ENCODE measurements around the gene STX12.
"Not testable (repeated sequence)": the region's sequence is repeated elsewhere in the genome, so short reads cannot be mapped to it uniquely, and the experiment has no call there.

STX12 gene

DNA sequence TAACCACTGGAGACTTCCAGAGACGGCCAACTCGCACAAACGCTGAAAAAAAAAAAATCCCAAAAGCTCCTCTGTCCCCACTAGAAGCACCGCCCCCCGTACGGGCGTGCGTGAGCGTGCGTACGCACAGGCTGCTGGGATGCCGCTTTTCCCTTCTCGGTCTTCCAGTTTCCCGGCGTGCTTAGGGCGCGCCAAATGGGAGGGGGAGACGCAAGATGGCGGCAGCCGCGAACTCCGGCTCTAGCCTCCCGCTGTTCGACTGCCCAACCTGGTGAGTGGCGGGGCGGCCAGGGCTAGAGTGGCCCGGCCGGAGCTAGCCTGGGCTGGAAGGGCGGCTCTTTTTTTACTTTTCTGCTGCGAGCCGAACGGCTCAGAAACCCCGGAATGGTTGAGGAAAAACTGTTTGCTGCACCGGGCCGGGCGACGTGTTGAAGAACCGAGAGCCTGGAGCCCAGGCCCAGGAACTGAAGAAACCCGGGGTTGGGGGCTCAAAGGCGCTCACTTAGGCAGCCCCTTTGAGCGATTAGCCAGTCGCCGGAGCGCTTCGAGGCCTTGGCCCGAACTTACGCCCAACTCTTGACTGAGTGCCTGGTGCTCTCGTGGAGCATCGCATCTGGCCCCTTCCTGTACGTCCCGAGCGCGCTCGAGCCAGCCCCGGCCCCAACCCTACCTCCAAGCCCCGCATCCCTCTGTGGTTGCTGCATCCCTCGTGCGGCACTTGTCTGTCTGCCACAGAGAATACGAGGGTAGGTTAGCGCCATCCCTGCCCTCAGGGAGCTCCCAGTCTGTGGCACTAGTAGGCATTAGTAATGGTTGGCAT lies 57.8 kb downstream of the STX12 start, which contains the start of gene PPP1R8:
PPP1R8 (plus strand) TSS at position 162 of the 820 bp plus-strand sequence; CDS start at position 216, 54 bp downstream.
- peak; percentile 86 for DNase-seq (ENCODE audit: low read depth)

DNA sequence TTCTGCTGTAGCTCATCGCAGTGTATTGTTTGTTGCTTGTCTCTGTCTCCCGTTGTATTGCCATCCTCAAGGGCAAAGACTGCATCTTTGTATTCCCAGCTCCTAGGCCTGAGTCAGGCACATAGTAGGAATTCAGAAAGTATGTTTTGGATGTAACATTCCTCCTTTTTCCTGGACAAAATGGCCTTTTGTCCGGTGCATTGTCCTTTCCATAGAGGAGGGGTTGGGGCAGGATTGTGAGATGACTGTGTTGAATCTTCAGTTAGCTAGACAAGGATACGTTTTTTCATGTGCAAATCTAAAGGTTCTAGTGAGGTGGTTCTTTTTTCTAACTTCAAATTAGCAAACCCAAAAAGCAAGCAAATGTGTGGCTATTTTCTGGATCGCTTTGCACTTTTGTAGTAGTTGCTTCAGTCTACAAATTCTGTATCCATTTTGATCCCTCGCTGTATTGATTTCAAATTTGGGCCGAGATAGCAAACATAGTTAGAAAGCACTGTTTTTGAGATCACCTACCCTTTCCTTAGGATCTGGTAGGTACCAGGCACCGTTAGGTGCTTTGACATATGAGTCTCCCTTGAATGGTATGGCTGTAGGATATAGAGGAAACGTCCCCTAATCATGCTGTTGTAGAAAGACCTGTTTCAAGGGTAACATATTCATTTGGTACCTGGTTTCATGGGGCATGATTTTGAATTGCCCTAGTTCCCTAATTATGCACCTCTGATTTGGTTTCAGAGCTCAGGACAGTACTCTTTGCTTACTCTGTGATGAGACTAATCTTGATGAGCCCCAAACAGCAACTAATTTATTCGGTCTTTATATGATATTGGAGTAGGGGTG lies 58.8 kb downstream of the STX12 start:
- no peak for DNase-seq (ENCODE audit: low read depth)

DNA sequence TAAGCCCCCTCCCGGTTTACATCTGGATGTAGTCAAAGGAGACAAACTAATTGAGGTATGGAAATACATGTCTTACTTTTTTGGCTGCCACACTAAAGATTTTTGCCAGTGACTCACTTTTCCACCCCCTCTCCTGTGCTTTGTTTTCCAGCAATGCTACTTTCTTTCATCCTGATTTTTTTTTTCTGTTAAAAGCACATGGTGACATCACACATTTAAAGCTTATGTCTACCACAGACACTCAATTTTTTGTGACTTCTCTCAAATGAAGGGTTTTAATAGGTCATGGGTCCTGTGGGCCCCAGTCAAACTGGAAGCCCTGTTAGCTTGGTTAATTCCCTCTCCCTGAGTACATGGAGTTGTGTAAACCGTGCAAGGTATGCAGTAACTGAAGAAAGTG lies 59.7 kb downstream of the STX12 start:
- peak; percentile 35 for DNase-seq (ENCODE audit: low read depth)

DNA sequence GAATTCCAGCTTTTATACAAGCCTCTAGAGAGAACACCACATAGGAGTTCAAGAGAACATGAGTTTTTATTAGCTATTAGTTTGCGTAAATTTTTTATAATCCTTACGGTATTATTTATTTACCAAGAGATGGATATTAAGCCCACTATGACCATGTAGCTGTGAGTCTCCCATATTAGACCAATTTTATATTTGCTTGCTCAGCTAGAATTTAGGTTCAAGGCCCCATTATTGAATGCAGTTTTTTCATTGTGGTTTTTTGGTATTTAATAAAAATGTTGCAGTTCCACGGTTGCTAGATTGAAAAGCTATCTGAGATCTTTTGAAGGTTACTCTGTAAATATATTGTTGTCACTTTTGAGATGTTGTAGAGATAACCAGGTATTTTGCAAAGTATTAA lies 60.5 kb downstream of the STX12 start:
- DNase-seq (ENCODE audit: low read depth) = no peak

DNA sequence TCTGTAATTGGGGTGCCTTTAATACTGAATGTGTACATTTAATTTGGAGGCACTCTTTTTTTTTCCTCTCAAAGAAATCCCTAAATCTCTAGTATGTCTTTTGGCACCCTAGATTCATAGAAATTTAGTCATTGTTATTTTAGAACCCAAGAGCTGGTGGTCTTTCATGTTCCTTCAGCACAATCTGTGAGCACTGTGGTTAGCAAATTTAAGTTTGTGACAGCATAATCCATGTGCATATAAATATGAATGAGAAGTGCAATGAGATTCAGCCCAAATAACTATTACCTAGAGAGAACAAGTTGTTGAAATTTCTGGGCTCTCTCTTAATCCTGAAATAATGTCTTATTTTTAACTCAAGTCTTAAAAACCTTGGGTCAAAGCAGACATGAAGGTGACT lies 62.0 kb downstream of the STX12 start:
- no peak for DNase-seq (ENCODE audit: low read depth)

DNA sequence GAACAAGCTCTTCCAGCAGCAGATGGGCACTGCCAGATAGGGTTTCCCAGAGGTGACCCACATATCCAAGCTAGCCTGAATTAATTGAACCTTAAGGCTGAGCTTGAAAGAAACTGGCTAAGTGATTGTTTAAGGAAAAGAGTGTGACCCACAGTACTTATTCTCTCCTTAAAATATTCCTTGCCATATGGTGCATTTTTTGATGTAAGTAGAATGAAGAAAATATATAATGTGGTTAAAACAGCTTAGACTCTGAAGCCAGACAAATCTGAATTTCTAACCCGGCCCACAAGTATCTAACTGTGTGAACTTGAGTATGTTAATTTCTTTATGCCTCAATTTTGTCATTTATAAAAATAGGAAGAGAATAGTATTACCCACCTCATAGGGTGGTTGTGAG lies 62.5 kb downstream of the STX12 start:
- no peak for DNase-seq (ENCODE audit: low read depth)

DNA sequence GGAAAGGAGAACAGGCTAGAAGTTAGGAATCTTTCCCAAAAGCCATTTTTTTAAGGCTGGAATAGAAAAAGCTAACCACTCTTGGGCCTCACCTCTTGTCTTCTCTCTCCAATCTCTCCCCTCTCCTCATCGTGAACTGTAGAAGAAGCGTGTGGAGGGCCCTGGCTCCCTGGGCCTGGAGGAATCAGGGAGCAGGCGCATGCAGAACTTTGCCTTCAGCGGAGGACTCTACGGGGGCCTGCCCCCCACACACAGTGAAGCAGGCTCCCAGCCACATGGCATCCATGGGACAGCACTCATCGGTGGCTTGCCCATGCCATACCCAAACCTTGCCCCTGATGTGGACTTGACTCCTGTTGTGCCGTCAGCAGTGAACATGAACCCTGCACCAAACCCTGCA lies 76.9 kb downstream of the STX12 start:
- no peak for DNase-seq (ENCODE audit: low read depth)

DNA sequence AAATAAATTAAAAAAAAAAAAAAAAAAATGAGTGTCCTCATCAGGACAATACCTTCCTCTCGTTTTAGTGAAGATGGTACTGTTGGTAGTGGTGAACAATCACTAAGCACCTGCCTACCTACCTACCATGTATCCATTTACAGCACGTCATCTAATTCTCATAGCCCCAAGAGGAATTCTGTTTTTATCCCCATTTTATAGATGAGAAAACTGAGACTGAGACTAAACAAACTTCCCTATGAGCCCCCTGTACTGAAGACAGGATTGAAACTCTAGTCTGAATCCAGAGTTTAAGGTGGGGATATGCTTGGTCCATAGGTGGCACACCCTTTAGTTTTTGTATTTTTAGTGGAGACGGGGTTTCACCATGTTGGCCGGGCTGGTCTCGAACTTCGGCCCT lies 82.1 kb downstream of the STX12 start:
- DNase-seq (ENCODE audit: low read depth) = no peak

DNA sequence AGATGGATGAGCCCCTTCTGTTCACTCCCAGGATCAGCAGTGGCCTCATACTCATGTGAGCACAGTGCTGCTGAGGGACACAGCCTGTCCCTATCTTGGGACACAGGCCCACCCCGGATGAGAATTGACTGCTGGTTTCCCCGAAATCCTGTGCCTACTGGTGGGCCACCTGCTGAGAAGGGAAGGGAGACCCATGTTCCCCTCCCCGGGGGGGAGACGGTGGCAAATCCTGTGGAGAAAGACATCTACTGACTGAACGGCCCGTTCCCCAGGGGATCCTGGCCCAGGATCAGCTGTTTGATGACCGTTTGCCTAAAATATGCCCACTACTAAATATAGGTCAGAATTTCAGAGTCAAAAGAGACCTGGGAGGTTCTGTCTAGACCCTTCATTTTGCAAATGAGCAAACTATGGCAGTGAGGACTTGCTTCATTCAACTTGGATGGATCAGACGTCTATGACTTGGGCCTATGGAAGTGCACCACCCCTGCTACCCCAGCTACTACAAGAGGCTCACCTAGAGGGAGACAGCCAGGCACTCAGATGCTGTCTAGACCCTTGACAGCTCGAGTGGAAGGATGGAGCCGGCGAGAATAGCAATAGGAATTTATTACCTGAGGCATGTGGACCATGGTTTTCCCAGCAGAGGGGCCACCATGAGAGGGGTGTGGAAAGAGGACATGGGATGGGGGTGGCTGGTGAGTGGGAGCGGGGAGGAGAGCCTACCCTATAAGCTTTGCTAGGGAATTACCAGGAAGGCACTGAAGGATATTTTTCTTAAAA lies 83.7 kb downstream of the STX12 start:
- DNase-seq (ENCODE audit: low read depth) = no peak

DNA sequence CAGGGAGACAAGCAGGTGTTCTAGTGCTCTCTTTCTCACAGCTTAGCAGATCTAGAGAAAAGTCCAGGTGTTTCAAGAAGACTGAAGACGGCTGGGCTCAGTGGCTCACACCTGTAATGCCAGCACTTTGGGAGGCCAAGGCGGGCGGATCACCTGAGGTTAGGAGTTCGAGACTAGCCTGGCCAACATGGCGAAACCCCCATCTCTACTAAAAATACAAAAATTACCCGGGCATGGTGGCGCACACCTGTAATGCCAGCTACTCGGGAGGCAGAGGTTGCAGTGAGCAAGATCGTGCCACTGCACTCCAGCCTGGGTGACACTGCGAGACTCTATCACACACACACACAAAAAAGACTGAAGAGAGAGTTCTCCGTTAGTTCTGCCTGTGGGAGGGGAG lies 84.5 kb downstream of the STX12 start:
- not testable (repeated sequence) for DNase-seq (ENCODE audit: low read depth)

DNA sequence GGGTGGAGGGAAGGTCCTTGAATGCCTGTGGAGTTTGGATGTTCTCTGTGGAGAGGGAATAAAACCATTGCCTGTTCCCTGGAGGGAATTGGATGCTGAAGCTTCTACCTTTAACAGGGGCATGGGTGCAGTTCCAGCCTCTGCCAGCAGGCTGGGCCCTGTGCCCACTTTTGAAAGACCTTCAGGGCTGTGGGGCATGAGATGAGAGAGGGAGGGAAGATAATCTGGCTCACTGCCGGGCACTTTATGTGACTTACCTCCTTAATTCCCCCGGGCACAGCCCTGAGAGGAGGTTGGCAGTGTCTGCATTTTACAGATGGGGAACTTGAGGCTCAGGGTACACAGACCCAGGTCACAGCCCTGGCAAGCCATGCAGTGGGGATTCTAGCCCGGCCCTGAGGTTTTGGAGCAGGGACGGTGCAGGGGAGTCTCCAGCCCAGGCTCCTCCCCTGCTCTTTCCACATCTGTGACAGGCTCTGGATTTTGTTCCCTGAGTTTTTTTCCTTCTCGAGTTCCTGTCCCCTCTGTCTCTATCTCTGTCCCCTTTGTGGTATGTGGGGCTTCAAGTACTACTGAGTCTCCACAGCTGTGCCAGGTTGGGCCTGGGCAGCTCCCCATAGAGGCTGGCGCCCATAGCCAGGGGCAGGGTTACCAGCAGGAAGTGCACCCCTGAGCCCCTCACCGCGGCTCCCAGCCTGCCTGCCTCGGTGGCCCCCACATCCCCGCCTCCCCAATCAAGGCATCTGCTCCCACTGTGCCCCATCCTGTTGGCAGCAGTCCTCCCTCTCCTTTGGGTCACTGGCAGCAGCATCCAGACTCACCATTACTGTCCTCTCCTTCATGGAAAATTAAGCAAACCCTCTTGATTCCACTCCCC lies 85.3 kb downstream of the STX12 start:
- DNase-seq (ENCODE audit: low read depth) = no peak

DNA sequence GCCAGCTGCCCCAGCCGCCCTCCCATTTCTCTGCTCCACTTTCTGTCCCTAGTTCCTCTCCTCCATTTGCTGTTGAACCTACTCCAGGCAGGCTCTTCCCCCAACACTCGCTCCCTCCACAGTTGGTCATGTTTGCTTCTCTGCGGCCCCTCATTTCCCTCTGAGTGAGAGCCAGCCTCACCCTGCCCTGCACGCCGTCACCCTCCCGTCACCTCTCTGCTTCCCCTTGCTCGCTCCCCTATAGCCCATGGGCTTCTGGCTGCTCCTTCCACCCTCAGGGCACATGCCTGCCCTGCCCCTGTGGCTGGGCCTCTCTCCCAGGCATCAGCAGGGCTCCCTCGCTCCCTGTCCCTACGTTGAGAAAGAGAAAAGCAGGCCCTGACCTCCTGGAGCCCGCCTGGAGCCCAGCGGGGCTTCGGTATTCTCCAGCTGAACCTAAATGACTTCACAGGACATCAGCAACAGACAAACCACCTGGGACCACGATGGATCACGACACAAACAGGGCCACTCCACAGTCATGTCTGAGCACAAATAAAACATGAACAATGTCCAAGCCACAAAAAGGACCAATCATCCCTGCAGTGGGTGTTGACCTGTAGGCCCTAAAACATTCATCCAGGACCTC lies 86.0 kb downstream of the STX12 start:
- DNase-seq (ENCODE audit: low read depth) = no peak

DNA sequence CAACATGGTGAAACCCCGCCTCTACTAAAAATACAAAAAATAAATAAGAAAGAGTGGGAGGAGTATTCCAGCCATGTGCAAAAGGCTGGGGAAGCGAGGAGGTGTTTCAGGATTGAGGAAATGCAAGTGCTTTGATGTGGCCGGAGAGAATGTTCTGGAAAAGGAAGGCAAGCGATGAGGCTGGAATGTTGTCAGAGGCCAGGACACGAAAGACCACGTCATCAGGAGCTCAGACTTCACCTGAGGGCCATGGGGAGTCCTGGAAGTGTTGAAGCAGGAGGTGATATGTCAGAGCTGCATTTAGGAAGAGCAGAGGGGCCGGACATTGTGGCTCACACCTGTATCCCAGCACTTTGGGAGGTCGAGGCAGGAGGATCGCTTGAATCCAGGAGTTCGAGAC lies 88.4 kb downstream of the STX12 start:
- DNase-seq (ENCODE audit: low read depth) = no peak

DNA sequence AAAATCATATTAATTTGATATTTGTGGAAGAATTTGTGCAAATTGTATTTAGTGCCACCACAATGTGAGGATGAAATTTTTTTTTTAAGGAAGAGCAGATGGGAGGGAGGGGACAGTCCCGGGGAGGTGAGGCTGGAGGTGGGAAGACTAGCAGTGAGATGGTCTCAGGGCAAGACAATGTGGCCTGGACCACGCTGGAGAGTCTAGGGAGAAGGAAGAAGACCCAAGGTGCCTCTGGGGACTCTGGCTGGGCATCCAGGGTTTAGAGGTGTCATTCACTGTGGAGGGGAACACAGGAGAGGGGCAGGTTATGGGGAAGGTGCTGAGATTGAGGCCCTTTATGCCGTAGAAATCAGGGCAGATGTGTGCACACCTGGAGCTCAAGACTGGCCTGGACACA lies 89.0 kb downstream of the STX12 start:
- no peak for DNase-seq (ENCODE audit: low read depth)

DNA sequence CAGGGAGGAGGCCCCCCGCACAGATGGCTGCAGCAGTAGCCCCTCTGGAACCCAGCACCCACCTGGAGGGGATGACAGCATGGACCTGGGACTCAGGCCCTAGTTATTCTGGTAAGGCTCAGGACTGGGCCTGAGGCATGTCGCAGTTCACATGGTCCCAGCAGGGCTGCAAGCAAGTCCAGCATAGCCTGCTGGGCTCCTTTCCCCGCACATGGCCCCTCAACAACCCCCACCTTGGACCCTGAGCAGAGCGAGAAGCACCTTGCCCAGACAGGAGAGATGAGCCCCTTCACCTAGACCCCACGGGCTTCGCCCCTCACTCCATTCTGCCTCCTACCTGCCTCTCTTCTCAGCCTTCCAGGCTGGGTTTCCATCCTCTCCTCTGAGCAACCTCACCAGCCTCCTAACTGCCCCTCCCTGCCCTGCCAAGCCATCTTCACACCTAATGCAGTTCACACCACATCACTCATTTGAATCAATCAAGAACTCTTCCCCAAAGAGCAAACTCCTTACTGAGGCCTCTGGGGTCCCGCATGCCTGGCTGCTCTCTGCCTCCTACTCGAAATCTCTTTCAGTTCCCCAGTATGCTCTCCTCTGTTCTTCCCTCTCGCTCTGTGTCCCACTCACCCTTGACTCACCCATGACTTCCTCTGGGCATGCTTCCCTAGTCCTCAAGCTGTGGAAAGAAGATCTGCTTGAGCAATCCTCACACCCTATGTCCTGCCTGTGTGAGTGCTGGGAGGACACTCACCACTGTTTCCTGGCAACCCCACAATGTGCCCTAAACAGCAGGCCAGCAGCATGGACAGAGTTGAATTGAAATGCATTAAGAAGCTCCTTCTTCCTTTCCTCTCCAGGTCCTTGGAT lies 89.9 kb downstream of the STX12 start:
- DNase-seq (ENCODE audit: low read depth) = peak; percentile 94

DNA sequence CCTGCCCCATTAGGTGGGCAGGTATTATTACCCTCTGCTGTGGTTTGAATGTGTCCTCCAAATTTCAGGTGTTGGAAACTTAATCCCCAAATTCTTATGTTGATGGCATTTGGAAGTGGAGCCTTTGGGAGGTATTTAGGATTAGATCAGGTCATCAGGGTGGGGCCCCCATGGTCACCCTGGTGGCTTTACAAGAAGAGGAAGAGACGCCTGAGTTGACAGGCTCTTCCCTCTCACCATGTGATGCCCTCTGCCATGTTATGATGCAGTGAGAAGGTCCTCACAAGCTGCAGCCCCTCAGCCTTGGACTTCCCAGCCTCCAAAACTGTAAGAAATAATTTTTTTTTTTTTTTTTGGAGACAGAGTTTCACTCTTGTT lies 90.5 kb downstream of the STX12 start:
- no peak for DNase-seq (ENCODE audit: low read depth)

DNA sequence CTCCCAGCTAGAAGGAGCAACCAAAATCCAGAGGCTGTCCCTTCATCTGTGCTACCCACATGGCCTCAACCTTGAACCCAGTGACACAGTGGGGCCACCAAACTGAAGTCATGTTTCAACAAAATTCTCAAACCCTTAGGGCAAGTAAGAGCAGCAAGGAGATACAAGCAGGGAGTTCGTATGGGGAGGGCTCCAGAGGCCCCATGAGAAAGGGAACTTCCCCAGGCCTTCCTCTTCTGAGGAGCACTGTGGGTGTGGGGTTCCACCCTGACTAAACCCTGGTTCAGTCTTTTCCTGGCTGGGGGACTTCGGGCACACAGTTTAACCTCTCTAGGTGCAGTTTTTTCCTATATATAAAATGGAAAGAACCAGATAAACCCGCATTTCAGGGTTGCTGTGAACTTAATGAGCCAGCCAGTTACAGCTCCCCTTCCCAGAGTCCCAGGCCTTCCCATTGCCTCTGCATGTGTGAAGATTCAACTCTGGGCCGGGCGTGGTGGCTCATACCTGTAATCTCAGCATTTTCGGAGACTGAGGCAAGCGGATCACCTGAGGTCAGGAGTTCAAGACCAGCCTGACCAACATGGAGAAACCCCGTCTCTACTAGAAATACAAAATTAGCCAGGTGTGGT lies 91.4 kb downstream of the STX12 start:
- no peak for DNase-seq (ENCODE audit: low read depth)

DNA sequence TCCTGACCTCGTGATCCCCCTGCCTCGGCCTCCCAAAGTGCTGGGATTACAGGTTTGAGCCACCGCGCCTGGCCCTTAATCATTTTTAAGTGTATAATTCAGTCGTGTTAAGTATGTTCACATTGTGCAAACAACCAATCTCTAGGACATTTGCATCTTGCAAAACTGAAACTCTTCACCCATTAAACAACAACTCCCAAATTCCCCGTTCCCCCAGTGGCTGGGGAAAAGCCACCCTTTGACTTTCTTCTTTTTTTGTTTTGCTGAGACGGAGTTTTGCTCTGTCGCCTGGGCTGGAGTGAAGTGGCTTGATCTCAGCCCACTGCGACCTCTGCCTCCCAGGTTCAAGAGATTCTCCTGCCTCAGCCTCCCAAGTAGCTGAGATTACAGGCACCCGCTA lies 92.8 kb downstream of the STX12 start:
- DNase-seq (ENCODE audit: low read depth) = no peak

DNA sequence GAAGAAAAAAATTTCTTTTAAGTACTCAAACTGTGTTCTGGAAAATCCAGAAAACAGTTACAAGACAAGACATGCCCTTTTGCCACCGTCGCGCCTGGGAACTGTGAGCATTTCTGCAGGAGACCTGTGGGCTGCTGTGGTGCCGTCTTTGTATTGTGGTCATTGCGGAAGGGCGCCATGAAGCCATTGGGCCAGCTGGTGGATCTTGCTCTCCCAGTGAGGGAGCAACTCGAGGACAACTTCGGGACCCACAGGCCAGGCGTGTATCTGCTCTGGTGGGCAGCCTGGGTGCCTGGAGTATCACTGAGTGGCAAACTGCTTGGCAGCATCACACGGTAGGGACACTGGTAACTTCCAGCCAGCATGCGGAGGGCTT lies 95.5 kb downstream of the STX12 start:
- no peak for DNase-seq (ENCODE audit: low read depth)

Data from non-pigmented ciliary epithelial cell (primary cell).